GM23338 (cell line): ENCODE measurements around the gene EFCC1. TPM values are rescaled to one million over a fixed set of nuclear protein-coding genes. Genes with fewer than 3 reads are reported as not detected.

Experiments
- ATAC-seq: fragments of 200-7000 bp; cut with Tn5 transposase; 3 replicates; pipeline ENCODE4 v1.9.1; 2020
- DNase-seq: peaks from one replicate; pipeline ENCODE4 v3.0.0-alpha.2; 2015; ENCODE audit warnings: low spot score
- H2AFZ ChIP-seq: fragments of 200-600 bp; sonication (generic); 2 replicates; pipeline ENCODE4 v1.8.0; 2016; ENCODE audit warnings: antibody characterized with exemption, mild to moderate bottlenecking, moderate library complexity
- H3F3A ChIP-seq: fragments of 200-600 bp; sonication (generic); replicated peaks from 2 replicates; pipeline ENCODE4 v1.8.0; 2017; ENCODE audit warnings: antibody characterized with exemption, mixed run types, low read depth
- H3K27ac ChIP-seq: fragments of 200-600 bp; sonication (generic); 2 replicates; pipeline ENCODE4 v1.6.1; 2016; ENCODE audit warnings: low read depth
- H3K27me3 ChIP-seq: fragments of 200-600 bp; sonication (generic); 2 replicates; pipeline ENCODE4 v1.8.0; 2016; ENCODE audit warnings: mild to moderate bottlenecking, mixed run types, moderate library complexity; ENCODE audit not compliant: insufficient read depth
- H3K36me3 ChIP-seq: fragments of 200-600 bp; sonication (generic); 2 replicates; pipeline ENCODE4 v1.8.0; 2016; ENCODE audit warnings: mild to moderate bottlenecking; ENCODE audit not compliant: insufficient read depth
- H3K4me1 ChIP-seq: fragments of 200-600 bp; sonication (generic); 2 replicates; pipeline ENCODE4 v1.8.0; 2016; ENCODE audit warnings: mild to moderate bottlenecking, moderate library complexity; ENCODE audit not compliant: insufficient read depth
- H3K4me2 ChIP-seq: fragments of 200-600 bp; sonication (generic); 2 replicates; pipeline ENCODE4 v1.7.1; 2017; ENCODE audit warnings: mixed run types
- H3K4me3 ChIP-seq: fragments of 200-600 bp; sonication (generic); 2 replicates; pipeline ENCODE4 v1.6.1; 2016; ENCODE audit warnings: mixed run types
- H3K79me2 ChIP-seq: fragments of 200-600 bp; sonication (generic); replicated peaks from 2 replicates; pipeline ENCODE4 v1.8.0; 2017; ENCODE audit warnings: mild to moderate bottlenecking; ENCODE audit not compliant: insufficient read depth
- H3K9me2 ChIP-seq: fragments of 200-600 bp; sonication (generic); 2 replicates; pipeline ENCODE4 v1.8.0; 2017; ENCODE audit not compliant: insufficient read depth
- H4K20me1 ChIP-seq: fragments of 200-600 bp; sonication (generic); replicated peaks from 2 replicates; pipeline ENCODE4 v1.8.0; 2017; ENCODE audit warnings: mild to moderate bottlenecking; ENCODE audit not compliant: insufficient read depth
- H3K27ac Mint-ChIP-seq: 2 replicates; pipeline ENCODE4 v1.8.0; 2020; ENCODE audit warnings: inconsistent platforms, mild to moderate bottlenecking, moderate library complexity, mixed read lengths
- H3K27me3 Mint-ChIP-seq: 3 replicates; pipeline ENCODE4 v1.8.0; 2022; ENCODE audit warnings: low read depth, mild to moderate bottlenecking, moderate library complexity, mixed read lengths, inconsistent platforms; ENCODE audit not compliant: insufficient read depth, poor library complexity
- H3K36me3 Mint-ChIP-seq: 3 replicates; pipeline ENCODE4 v1.8.0; 2021; ENCODE audit warnings: low read depth, mild to moderate bottlenecking, inconsistent platforms, moderate library complexity, mixed read lengths
- H3K4me1 Mint-ChIP-seq: 3 replicates; pipeline ENCODE4 v1.8.0; 2020; ENCODE audit warnings: mild to moderate bottlenecking, inconsistent platforms, mixed read lengths
- H3K4me3 Mint-ChIP-seq: 3 replicates; pipeline ENCODE4 v1.8.0; 2021; ENCODE audit warnings: moderate library complexity, mild to moderate bottlenecking, inconsistent platforms, mixed read lengths
- H3K9me3 Mint-ChIP-seq: 3 replicates; pipeline ENCODE4 v1.8.0; 2020; ENCODE audit warnings: moderate library complexity, mild to moderate bottlenecking, inconsistent platforms, mixed read lengths
- CREB1 ChIP-seq: fragments of 250-450 bp; sonication (Bioruptor Pico); IDR thresholded peaks from 2 replicates; pipeline ENCODE4 v1.5.0; 2020; ENCODE audit warnings: low read depth, mild to moderate bottlenecking, moderate library complexity
- CTCF ChIP-seq, 2 experiments: fragments of 200-600 bp in 1 of 2; sonication (generic) in 1 of 2; conservative IDR thresholded peaks; 2 replicates each; pipeline versions ENCODE4 v1.5.1 to v1.6.1; 2016 to 2017; ENCODE audit warnings: antibody characterized with exemption in 2 of 2, low read depth in 2 of 2, mild to moderate bottlenecking in 2 of 2, moderate library complexity in 1 of 2
- JUNB ChIP-seq: IDR thresholded peaks from one replicate; pipeline ENCODE4 v1.6.1; 2016; ENCODE audit warnings: antibody characterized with exemption; ENCODE audit not compliant: unreplicated experiment
- NANOG ChIP-seq: IDR thresholded peaks from 2 replicates; pipeline ENCODE4 v1.6.1; 2016; ENCODE audit warnings: antibody characterized with exemption, borderline replicate concordance
- POLR2AphosphoS5 ChIP-seq: IDR thresholded peaks from 2 replicates; pipeline ENCODE4 v1.6.1; 2016; ENCODE audit warnings: antibody characterized with exemption, low read depth
- REST ChIP-seq: IDR thresholded peaks from one replicate; pipeline ENCODE4 v1.6.1; 2018; ENCODE audit warnings: antibody characterized with exemption; ENCODE audit not compliant: unreplicated experiment
- STAT1 ChIP-seq: IDR thresholded peaks from one replicate; pipeline ENCODE4 v1.6.1; 2016; ENCODE audit warnings: antibody characterized with exemption; ENCODE audit not compliant: unreplicated experiment
- ZNF114 ChIP-seq: fragments of 250-450 bp; sonication (Bioruptor Pico); IDR thresholded peaks from 2 replicates; pipeline ENCODE4 v1.5.0; 2020; ENCODE audit warnings: mild to moderate bottlenecking, moderate library complexity
- ZNF331 ChIP-seq: fragments of 250-450 bp; sonication (Bioruptor Pico); IDR thresholded peaks from 2 replicates; pipeline ENCODE4 v1.5.0; 2020; ENCODE audit warnings: low read depth, mild to moderate bottlenecking, moderate library complexity
- ZNF462 ChIP-seq: fragments of 250-450 bp; sonication (Bioruptor Pico); IDR thresholded peaks from 2 replicates; pipeline ENCODE4 v1.5.0; 2020; ENCODE audit warnings: mild to moderate bottlenecking, moderate library complexity
- polyA plus RNA-seq: library from polyadenylated mRNA; unstranded; fragments of >200 nt; fragmentation: Nextera tagmentation; extraction: Ambion mirVana; gene quantifications from 2 replicates; pipeline ENCODE4 v1.2.1, GENCODE V29; 2016
- total RNA-seq: library from RNA; depleted of rRNA; stranded (reverse); fragments of >200 nt; shearing (Covaris generic); gene quantifications from 2 replicates; pipeline ENCODE4 v1.2.3, GENCODE V29; 2014

Gene EFCC1
- total and polyA plus RNA-seq, 2 experiments from 2014 or later = not detected

- TF ChIP-seq ZNF462 (no peak), POLR2AphosphoS5 (no peak), REST (no peak)
These were observed 84.1 kb downstream of the EFCC1 start (continued) for GRCh38 chr3:129085165-129085715.

GRCh38 chr3:129085818-129086217 lies 84.7 kb downstream of the EFCC1 start:
- Histone ChIP-seq H3K9me2 (no peaks in the 10 kb centered on the region), H3K4me3 (no peak overlapping the region), H4K20me1 (no peaks in the 10 kb centered on the region), H3K27me3 (no peaks in the 10 kb centered on the region), H3K27ac (no peak overlapping the region), H2AFZ (no peak overlapping the region), H3K36me3 (no peaks in the 10 kb centered on the region), H3K4me2 (no peak overlapping the region), H3K79me2 (no peaks in the 10 kb centered on the region), H3F3A (no peaks in the 10 kb centered on the region), H3K4me1 (no peaks in the 10 kb centered on the region)
- no peak overlapping the region; the same call in 1 of the 2 replicates for H3K27ac Mint-ChIP-seq
- H3K9me3 Mint-ChIP-seq = no peaks in the 10 kb centered on the region
- H3K27me3 Mint-ChIP-seq = peaks cover 6% of the 10 kb centered on the region
- H3K4me1 Mint-ChIP-seq = no peaks in the 10 kb centered on the region
- no peak for DNase-seq
- ATAC-seq = no peak
- no peaks in the 10 kb centered on the region for H3K36me3 Mint-ChIP-seq
- no peak overlapping the region for H3K4me3 Mint-ChIP-seq
- TF ChIP-seq ZNF114 (CRISPR knock-in tag) (no peak), STAT1 (no peak), POLR2AphosphoS5 (no peak; the same call in 1 of the 2 replicates), ZNF331 (no peak), NANOG (no peak), CREB1 (CRISPR knock-in tag) (no peak), CTCF (conservative IDR thresholded peaks at IDR 0.05; ENCODE audit: low read depth in 2 of 2) (no peak), JUNB (no peak), REST (no peak)
